ENCODE results near the gene MIPOL1.
"Not testable (repeated sequence)": the region's sequence is repeated elsewhere in the genome, so short reads cannot be mapped to it uniquely, and the experiment has no call there.

MIPOL1 gene
- 0 to 0.71 (median 0.18) reads per million in 4 experiments for total RNA-seq

DNA sequence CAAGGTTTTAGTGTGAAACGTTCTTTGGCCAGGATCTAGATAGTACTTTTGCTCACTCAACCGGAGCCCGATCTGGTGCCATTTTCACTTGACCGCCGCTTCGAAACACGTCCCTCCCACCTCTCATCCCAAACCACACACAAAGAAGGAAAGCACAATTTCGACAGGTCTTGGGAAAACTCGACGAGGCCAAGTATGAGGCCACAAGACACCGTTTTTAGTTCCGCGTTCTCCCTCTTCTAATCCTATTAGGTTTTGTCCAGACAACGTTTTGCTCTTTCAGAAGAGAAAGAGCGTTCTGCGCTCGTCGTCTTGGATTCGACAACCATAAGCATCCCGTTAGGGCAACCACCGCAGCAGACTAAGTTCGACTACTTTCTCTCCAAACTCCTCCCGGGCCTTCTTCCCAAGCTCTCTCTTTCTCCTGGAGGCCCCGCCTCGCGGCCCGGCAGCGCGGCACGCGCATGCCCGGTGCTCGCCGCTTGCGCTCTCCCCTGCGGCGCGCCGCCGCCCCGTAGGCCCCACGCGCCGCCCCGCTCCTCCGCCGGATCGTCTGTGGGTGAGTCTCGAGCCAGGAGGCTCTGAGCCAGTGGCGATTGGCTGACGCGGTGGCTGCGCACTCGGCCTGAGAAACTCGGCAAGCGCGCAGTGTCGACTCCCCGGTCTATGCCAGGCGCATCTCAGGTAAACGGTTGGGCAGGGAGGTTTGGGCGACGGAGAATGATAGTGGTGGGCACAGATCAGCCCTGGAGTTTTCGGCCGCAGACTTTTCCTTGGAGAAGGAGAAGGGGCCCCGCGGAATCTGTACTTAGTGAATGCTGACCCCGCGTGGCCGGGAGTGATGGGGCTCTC is at the start of gene MIPOL1:
Gene MIPOL1, plus strand, starts transcription at position 517 of the 852 bp plus-strand sequence. CDS start 49,952 bp downstream, outside the sequence.
- no peak for DNase-seq

DNA sequence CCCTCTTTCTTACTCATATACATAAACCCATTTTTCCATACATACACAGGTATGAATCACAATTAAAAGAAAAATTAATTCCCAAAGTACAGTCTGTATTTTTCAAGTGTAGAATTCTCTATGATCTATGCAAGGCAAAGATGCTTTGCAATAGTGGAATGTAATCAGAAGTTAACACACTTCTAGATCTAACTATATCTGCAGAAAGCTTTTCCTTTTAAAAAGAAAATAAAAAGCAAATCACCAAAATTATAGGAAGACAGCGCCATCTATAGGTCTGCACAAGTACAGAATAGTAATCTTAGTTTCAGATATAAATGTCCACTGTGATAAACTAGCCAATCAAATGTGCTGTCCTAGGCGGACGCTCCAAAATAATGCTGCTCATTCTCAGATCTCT is 47.3 kb upstream of the MIPOL1 start:
- DNase-seq, result no peak

- DNase-seq, result no peak
Measured at GRCh38 chr14:37153005-37153404, 44.7 kb upstream of the MIPOL1 start.

DNA sequence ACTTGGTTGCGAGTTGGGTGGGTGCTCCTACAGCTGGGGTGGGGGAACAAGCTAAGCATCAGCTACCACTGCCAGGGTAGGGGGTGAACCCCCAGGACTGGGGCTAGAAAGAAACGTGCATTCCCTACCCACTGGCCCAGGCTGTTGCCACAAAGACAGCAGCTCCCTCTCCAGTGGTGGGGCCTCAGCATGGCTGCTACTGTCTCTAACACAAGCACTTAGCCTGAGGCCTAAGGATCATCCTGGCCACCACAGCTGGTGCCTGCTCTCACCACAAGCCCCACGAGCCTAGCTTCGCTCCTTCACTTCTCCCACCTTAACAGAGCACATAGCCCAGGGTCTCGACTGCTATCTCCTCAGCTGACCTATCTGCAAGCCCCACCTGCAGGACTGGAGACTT is 44.3 kb upstream of the MIPOL1 start:
- DNase-seq, result no peak

DNA sequence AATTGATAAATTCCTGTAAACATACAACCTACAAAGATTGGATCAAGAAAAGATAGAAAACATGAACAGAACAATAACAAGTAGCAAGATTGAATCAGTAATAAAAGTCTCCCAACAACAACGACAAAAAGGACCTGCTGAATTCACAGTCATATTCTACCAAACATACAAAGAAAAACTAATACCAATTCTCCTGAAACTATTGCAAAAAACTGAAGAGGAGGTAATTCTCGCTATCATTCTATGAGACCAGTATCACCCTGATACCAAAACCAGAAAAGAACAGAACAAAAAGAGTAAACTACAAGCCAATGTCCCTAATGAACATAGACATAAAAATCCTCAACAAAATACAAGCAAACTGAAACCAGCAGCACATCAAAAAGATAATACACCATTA is 39.8 kb upstream of the MIPOL1 start:
- DNase-seq, result no peak

DNA sequence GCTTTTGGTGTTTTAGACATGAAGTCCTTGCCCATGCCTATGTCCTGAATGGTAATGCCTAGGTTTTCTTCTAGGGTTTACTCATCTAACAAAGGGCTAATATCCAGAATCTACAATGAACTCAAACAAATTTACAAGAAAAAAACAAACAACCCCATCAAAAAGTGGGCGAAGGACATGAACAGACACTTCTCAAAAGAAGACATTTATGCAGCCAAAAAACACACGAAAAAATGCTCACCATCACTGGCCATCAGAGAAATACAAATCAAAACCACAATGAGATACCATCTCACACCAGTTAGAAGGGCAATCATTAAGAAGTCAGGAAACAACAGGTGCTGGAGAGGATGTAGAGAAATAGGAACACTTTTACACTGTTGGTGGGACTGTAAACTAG is 35.4 kb upstream of the MIPOL1 start:
- not testable (repeated sequence) for DNase-seq

DNA sequence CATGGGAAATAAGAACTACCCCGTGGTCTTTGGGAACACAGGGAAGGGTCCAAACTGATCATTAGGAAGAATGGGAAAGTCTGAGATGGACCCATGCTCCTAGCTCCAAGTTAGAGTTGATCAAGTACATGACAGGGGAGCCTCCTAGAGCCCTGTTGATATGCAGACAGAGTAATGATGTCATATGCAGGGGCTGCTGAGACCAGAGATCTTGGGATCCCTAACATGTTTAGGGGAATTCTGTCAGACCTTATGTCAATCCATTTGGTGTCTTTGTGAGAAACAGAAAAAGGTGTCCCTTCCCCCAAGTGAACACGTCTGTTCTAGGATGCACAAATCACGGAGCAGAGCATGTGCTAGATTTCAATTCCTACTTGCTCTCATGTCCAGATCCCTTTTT is 31.9 kb upstream of the MIPOL1 start:
- DNase-seq, result no peak

- DNase-seq, result no peak
Measured at GRCh38 chr14:37167151-37168047, 30.3 kb upstream of the MIPOL1 start.

- DNase-seq, result no peak
Measured at GRCh38 chr14:37168721-37169120, 29.0 kb upstream of the MIPOL1 start.

DNA sequence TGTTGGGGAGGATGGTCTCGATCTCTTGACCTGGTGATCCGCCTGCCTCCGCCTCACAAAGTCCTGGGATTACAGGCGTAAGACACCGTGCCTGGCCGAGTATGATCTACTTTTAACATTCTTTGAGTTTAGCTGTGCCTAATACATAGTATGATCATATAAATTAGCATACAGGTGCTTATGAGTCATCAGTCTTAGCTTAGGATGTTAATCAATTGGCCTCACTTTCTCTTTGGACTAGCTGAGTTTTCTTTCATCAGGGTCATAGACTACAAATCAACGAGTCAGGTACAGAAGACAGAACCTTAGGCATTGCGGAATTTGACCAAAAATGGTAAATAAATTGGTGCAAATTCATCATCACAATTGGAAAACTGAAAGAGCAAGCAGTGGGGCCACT is 27.5 kb upstream of the MIPOL1 start:
- no peak for DNase-seq

DNA sequence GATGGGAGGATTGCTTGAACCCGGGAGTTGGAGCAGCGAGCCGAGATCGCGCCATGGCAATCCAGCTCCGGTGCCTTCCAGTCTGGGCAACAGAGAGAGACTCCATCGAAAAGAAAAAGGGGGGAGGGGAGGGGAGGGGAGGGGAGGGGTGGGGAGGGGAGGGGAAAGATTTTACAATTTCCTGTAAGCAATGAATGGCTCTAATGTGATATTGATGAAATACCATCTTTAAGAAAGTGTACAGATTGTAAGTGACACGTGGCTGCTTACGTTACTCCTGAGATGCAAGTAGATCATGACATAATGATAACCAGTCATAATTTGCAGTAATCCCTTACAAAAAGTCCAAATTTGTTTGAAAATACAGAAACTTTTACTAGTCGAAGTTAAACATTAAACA is 26.7 kb upstream of the MIPOL1 start:
- no peak for DNase-seq

- DNase-seq, result no peak
Measured at GRCh38 chr14:37171678-37172023, 26.1 kb upstream of the MIPOL1 start.

DNA sequence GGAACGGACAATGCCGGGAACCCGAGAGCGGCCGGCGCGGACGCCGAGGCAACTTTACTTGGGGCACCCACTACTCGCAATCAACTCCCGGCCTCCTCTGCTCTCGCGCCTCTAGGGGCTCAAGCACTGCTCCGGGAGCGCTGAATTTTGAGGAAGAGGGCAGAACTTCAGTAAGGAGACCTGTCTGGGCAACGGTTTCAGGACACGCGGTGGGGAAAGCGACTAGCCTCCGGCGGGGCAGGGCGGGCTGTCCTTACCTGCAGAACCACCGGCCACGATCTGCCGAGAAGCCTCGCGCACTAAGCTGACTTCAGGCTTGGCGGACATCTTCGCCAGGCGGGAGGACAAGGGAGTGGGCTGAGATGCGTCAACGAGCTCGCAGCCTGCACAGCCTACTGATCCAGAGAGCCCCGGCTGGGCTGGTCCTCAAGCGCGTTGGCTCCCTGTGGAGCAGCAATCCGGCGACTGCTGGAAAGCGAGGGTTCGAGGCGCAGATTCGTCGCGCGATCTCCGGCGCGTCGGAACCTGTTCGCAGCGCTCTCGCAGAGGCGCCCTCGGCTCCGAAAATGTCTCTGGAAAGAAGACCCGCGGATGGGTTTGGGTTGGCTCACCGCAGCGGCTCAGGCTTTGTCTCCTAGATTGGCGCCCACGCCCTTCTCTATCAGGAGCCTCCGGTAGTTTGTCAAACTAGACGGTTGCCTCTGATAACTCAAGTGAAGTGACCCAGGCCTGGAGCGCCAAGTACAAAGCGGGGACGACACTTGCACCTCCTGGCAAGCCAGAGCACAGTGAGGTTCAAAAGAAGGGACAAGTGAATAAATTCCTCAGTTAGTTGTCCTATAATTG is 25.5 kb upstream of the MIPOL1 start, which contains the start of gene SLC25A21:
Gene SLC25A21, minus strand, starts transcription at position 583 of the 846 bp plus-strand sequence.
- DNase-seq, result no peak

DNA sequence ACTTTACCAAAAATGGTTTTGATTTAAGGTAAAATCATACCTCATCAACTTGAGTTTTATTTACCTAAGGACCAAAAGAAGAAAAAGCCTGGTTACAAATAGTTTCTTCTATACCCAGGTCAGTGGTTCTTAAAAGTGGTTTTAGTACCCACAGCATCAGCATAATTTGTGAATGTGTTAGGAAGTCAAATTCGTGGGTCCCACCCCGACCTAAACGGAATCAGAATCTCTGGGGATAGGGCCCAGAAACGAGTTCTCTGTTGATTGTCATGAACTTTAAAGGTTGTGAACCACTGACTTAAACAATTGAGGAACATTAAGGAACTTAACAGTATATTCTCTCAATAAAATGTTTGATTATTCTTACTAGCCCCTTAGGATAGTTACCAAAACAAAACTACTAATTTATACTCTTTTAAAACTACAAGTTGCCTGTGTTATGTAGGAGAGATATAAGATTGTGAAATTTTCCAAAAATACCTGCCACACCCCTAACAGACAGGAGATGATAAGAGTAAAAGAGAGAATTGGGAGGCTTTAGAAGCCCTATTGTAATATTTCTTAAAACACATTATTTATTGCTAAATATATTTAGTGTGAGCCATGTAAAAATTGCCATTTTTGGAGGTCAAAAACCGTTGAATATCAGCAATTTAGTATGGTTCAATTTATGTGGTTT is 24.7 kb upstream of the MIPOL1 start:
- no peak for DNase-seq

GRCh38 chr14:37179896-37180502 is 17.7 kb upstream of the MIPOL1 start:
- no peak for DNase-seq

DNA sequence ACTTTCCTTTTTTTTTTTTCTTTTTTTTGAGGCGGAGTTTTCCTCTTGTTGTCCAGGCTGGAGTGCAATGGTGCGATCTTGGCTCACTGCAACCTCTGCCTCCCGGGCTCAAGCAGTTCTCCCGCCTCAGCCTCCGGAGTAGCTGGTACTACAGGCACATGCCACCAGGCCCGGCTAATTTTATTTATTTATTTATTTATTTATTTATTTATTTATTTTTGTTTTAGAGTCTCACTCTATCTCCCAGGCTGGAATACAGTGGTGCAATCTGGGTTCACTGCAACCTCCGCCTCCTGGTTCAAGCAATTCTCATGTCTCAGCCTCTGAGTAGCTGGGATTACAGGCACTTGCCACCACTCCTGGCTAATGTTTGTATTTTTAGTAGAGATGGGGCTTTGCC is 16.9 kb upstream of the MIPOL1 start:
- not testable (repeated sequence) for DNase-seq

GRCh38 chr14:37181441-37181840 is 16.3 kb upstream of the MIPOL1 start:
- no peak for DNase-seq

DNA sequence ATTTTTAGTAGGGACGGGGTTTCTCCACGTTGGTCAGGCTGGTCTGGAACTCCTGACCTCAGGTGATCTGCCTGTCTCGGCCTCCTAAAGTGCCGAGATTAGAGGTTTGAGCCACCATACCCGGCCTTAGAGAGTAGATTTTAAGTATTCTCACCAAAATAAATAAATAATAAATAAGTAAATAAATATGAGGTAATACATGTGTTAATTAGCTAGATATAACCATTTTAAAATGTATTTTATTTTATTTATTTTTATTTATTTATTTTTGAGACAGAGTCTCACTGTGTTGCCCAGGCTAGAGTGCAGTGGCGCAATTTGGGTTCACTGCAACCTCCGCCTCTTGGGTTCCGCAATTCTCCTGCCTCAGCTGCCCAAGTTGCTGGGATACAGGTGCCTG is 13.2 kb upstream of the MIPOL1 start:
- DNase-seq, result not testable (repeated sequence)

GRCh38 chr14:37185670-37186069 is 12.1 kb upstream of the MIPOL1 start:
- DNase-seq, result no peak

- DNase-seq, result no peak
Measured at GRCh38 chr14:37186865-37187264, 10.9 kb upstream of the MIPOL1 start.

GRCh38 chr14:37187294-37187693 is 10.4 kb upstream of the MIPOL1 start:
- no peak for DNase-seq
